GM23338 (cell line): Measurements from ENCODE around the gene PLA2R1. TPM values are rescaled to one million over a fixed set of nuclear protein-coding genes. Genes with fewer than 3 reads are reported as not detected.

Experiments
- ATAC-seq: fragments of 200-7000 bp; cut with Tn5 transposase; 3 replicates; pipeline ENCODE4 v1.9.1; 2020
- DNase-seq: peaks from one replicate; pipeline ENCODE4 v3.0.0-alpha.2; 2015; ENCODE audit warnings: low spot score
- H2AFZ ChIP-seq: fragments of 200-600 bp; sonication (generic); 2 replicates; pipeline ENCODE4 v1.8.0; 2016; ENCODE audit warnings: antibody characterized with exemption, mild to moderate bottlenecking, moderate library complexity
- H3F3A ChIP-seq: fragments of 200-600 bp; sonication (generic); replicated peaks from 2 replicates; pipeline ENCODE4 v1.8.0; 2017; ENCODE audit warnings: antibody characterized with exemption, mixed run types, low read depth
- H3K27ac ChIP-seq: fragments of 200-600 bp; sonication (generic); 2 replicates; pipeline ENCODE4 v1.6.1; 2016; ENCODE audit warnings: low read depth
- H3K27me3 ChIP-seq: fragments of 200-600 bp; sonication (generic); 2 replicates; pipeline ENCODE4 v1.8.0; 2016; ENCODE audit warnings: mild to moderate bottlenecking, mixed run types, moderate library complexity; ENCODE audit not compliant: insufficient read depth
- H3K36me3 ChIP-seq: fragments of 200-600 bp; sonication (generic); 2 replicates; pipeline ENCODE4 v1.8.0; 2016; ENCODE audit warnings: mild to moderate bottlenecking; ENCODE audit not compliant: insufficient read depth
- H3K4me1 ChIP-seq: fragments of 200-600 bp; sonication (generic); 2 replicates; pipeline ENCODE4 v1.8.0; 2016; ENCODE audit warnings: mild to moderate bottlenecking, moderate library complexity; ENCODE audit not compliant: insufficient read depth
- H3K4me2 ChIP-seq: fragments of 200-600 bp; sonication (generic); 2 replicates; pipeline ENCODE4 v1.7.1; 2017; ENCODE audit warnings: mixed run types
- H3K4me3 ChIP-seq: fragments of 200-600 bp; sonication (generic); 2 replicates; pipeline ENCODE4 v1.6.1; 2016; ENCODE audit warnings: mixed run types
- H3K79me2 ChIP-seq: fragments of 200-600 bp; sonication (generic); replicated peaks from 2 replicates; pipeline ENCODE4 v1.8.0; 2017; ENCODE audit warnings: mild to moderate bottlenecking; ENCODE audit not compliant: insufficient read depth
- H3K9me2 ChIP-seq: fragments of 200-600 bp; sonication (generic); 2 replicates; pipeline ENCODE4 v1.8.0; 2017; ENCODE audit not compliant: insufficient read depth
- H4K20me1 ChIP-seq: fragments of 200-600 bp; sonication (generic); replicated peaks from 2 replicates; pipeline ENCODE4 v1.8.0; 2017; ENCODE audit warnings: mild to moderate bottlenecking; ENCODE audit not compliant: insufficient read depth
- H3K27ac Mint-ChIP-seq: 2 replicates; pipeline ENCODE4 v1.8.0; 2020; ENCODE audit warnings: inconsistent platforms, mild to moderate bottlenecking, moderate library complexity, mixed read lengths
- H3K27me3 Mint-ChIP-seq: 3 replicates; pipeline ENCODE4 v1.8.0; 2022; ENCODE audit warnings: low read depth, mild to moderate bottlenecking, moderate library complexity, mixed read lengths, inconsistent platforms; ENCODE audit not compliant: insufficient read depth, poor library complexity
- H3K36me3 Mint-ChIP-seq: 3 replicates; pipeline ENCODE4 v1.8.0; 2021; ENCODE audit warnings: low read depth, mild to moderate bottlenecking, inconsistent platforms, moderate library complexity, mixed read lengths
- H3K4me1 Mint-ChIP-seq: 3 replicates; pipeline ENCODE4 v1.8.0; 2020; ENCODE audit warnings: mild to moderate bottlenecking, inconsistent platforms, mixed read lengths
- H3K4me3 Mint-ChIP-seq: 3 replicates; pipeline ENCODE4 v1.8.0; 2021; ENCODE audit warnings: moderate library complexity, mild to moderate bottlenecking, inconsistent platforms, mixed read lengths
- H3K9me3 Mint-ChIP-seq: 3 replicates; pipeline ENCODE4 v1.8.0; 2020; ENCODE audit warnings: moderate library complexity, mild to moderate bottlenecking, inconsistent platforms, mixed read lengths
- JUNB ChIP-seq: IDR thresholded peaks from one replicate; pipeline ENCODE4 v1.6.1; 2016; ENCODE audit warnings: antibody characterized with exemption; ENCODE audit not compliant: unreplicated experiment
- polyA plus RNA-seq: library from polyadenylated mRNA; unstranded; fragments of >200 nt; fragmentation: Nextera tagmentation; extraction: Ambion mirVana; gene quantifications from 2 replicates; pipeline ENCODE4 v1.2.1, GENCODE V29; 2016
- total RNA-seq: library from RNA; depleted of rRNA; stranded (reverse); fragments of >200 nt; shearing (Covaris generic); gene quantifications from 2 replicates; pipeline ENCODE4 v1.2.3, GENCODE V29; 2014
- TF ChIP-seq, protein P1 (sequence below): fragments of 250-450 bp; sonication (Bioruptor Pico); IDR thresholded peaks from 2 replicates; pipeline ENCODE4 v1.5.0; 2020; ENCODE audit warnings: mild to moderate bottlenecking, moderate library complexity
- TF ChIP-seq, protein P2 (sequence below): IDR thresholded peaks from 2 replicates; pipeline ENCODE4 v1.6.1; 2016; ENCODE audit warnings: antibody characterized with exemption
- TF ChIP-seq, protein P3 (sequence below), 2 experiments: fragments of 200-600 bp in 1 of 2; sonication (generic) in 1 of 2; conservative IDR thresholded peaks; 2 replicates each; pipeline versions ENCODE4 v1.5.1 to v1.6.1; 2016 to 2017; ENCODE audit warnings: antibody characterized with exemption in 2 of 2, low read depth in 2 of 2, mild to moderate bottlenecking in 2 of 2, moderate library complexity in 1 of 2
- TF ChIP-seq, protein P4 (sequence below): IDR thresholded peaks from one replicate; pipeline ENCODE4 v1.6.1; 2018; ENCODE audit warnings: antibody characterized with exemption; ENCODE audit not compliant: unreplicated experiment

Gene PLA2R1
- total and polyA plus RNA-seq, 2 experiments from 2014 or later = 0.57 to 1.2 TPM

DNA sequence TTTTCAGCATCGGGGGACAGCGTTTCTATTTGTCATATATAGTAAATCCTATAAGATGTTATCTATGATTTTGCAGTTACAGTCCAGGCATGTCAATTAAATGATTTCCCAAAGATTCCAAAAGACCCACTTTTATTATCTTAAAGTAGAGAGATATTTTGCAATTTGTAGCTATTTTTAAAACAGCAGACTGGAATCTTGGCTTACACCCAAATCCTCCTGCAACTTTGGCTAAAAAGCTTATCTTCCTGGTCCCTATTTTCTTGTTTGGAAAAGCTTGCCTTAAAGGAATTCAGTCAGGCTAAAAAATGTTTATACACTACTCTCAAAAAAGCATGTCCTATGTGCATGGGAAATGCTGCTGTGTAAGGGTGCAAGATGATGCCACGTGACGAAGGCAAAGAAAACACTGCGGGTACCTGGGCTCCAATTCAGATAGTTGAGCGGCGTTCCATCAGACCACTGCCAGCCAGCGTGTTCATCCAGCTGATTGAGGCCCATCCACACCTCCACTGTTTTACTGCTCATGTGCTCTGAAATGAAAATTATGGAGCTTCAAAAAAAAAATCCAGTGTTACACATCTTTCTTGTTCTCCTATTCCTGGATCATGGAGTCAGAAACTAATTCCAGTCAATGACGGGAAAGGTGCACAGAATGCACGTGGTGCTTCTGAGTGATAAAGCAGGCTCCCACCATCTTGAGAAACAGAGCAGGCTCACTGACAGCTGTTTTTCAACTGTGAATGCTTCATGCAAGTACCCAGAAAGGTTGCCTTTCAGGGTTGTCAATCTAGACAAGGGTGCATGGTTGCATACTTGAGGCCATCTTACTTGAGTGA lies 33.8 kb downstream of the PLA2R1 start:
- H3K27me3 Mint-ChIP-seq = peaks cover 1% of the 10 kb centered on the region
- Histone ChIP-seq H3K4me1 (no peaks in the 10 kb centered on the region), H3K27ac (no peak overlapping the region), H3K9me2 (no peaks in the 10 kb centered on the region), H3F3A (no peaks in the 10 kb centered on the region), H3K4me2 (no peak overlapping the region), H4K20me1 (no peaks in the 10 kb centered on the region), H2AFZ (no peak overlapping the region), H3K36me3 (no peaks in the 10 kb centered on the region), H3K79me2 (no peaks in the 10 kb centered on the region), H3K4me3 (no peak overlapping the region), H3K27me3 (no peaks in the 10 kb centered on the region)
- DNase-seq = no peak
- no peaks in the 10 kb centered on the region for H3K9me3 Mint-ChIP-seq
- H3K4me1 Mint-ChIP-seq = no peaks in the 10 kb centered on the region
- ATAC-seq = no peak
- H3K27ac Mint-ChIP-seq = no peak overlapping the region
- H3K4me3 Mint-ChIP-seq = no peak overlapping the region
- no peak for TF ChIP-seq JUNB
- no peaks in the 10 kb centered on the region; the same call in 2 of the 3 replicates for H3K36me3 Mint-ChIP-seq

DNA sequence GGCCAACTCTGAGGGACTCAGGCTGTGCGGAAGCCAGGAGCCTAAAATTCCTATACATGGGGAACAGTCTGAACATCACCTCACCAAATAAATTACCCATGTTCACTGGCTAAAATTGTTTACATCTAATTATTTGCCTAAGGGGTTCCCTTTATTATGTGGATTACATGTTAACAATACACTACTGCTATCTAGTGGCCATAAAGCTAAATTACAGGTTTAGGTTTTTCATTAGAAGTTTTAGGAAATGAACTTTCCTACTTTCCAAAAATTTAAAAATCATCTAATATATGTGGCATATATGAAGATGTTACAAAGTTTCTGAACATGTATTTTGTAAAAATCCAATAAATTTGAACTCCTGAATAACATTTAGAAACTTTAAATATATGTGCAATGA lies 40.3 kb downstream of the PLA2R1 start:
- Mint-ChIP-seq H3K27ac (no peak overlapping the region), H3K27me3 (peaks cover 1% of the 10 kb centered on the region), H3K9me3 (peaks cover 6% of the 10 kb centered on the region; the same call in 2 of the 3 replicates), H3K36me3 (peaks cover 2% of the 10 kb centered on the region; the same call in 1 of the 3 replicates), H3K4me1 (no peaks in the 10 kb centered on the region), H3K4me3 (no peak overlapping the region)
- no peak overlapping the region for H3K4me2 ChIP-seq
- no peaks in the 10 kb centered on the region for H3K36me3 ChIP-seq
- no peak overlapping the region for H3K4me3 ChIP-seq
- no peaks in the 10 kb centered on the region for H4K20me1 ChIP-seq
- H3K79me2 ChIP-seq = no peaks in the 10 kb centered on the region
- no peaks in the 10 kb centered on the region for H3K4me1 ChIP-seq
- H3F3A ChIP-seq = no peaks in the 10 kb centered on the region
- TF ChIP-seq, protein P1, sequence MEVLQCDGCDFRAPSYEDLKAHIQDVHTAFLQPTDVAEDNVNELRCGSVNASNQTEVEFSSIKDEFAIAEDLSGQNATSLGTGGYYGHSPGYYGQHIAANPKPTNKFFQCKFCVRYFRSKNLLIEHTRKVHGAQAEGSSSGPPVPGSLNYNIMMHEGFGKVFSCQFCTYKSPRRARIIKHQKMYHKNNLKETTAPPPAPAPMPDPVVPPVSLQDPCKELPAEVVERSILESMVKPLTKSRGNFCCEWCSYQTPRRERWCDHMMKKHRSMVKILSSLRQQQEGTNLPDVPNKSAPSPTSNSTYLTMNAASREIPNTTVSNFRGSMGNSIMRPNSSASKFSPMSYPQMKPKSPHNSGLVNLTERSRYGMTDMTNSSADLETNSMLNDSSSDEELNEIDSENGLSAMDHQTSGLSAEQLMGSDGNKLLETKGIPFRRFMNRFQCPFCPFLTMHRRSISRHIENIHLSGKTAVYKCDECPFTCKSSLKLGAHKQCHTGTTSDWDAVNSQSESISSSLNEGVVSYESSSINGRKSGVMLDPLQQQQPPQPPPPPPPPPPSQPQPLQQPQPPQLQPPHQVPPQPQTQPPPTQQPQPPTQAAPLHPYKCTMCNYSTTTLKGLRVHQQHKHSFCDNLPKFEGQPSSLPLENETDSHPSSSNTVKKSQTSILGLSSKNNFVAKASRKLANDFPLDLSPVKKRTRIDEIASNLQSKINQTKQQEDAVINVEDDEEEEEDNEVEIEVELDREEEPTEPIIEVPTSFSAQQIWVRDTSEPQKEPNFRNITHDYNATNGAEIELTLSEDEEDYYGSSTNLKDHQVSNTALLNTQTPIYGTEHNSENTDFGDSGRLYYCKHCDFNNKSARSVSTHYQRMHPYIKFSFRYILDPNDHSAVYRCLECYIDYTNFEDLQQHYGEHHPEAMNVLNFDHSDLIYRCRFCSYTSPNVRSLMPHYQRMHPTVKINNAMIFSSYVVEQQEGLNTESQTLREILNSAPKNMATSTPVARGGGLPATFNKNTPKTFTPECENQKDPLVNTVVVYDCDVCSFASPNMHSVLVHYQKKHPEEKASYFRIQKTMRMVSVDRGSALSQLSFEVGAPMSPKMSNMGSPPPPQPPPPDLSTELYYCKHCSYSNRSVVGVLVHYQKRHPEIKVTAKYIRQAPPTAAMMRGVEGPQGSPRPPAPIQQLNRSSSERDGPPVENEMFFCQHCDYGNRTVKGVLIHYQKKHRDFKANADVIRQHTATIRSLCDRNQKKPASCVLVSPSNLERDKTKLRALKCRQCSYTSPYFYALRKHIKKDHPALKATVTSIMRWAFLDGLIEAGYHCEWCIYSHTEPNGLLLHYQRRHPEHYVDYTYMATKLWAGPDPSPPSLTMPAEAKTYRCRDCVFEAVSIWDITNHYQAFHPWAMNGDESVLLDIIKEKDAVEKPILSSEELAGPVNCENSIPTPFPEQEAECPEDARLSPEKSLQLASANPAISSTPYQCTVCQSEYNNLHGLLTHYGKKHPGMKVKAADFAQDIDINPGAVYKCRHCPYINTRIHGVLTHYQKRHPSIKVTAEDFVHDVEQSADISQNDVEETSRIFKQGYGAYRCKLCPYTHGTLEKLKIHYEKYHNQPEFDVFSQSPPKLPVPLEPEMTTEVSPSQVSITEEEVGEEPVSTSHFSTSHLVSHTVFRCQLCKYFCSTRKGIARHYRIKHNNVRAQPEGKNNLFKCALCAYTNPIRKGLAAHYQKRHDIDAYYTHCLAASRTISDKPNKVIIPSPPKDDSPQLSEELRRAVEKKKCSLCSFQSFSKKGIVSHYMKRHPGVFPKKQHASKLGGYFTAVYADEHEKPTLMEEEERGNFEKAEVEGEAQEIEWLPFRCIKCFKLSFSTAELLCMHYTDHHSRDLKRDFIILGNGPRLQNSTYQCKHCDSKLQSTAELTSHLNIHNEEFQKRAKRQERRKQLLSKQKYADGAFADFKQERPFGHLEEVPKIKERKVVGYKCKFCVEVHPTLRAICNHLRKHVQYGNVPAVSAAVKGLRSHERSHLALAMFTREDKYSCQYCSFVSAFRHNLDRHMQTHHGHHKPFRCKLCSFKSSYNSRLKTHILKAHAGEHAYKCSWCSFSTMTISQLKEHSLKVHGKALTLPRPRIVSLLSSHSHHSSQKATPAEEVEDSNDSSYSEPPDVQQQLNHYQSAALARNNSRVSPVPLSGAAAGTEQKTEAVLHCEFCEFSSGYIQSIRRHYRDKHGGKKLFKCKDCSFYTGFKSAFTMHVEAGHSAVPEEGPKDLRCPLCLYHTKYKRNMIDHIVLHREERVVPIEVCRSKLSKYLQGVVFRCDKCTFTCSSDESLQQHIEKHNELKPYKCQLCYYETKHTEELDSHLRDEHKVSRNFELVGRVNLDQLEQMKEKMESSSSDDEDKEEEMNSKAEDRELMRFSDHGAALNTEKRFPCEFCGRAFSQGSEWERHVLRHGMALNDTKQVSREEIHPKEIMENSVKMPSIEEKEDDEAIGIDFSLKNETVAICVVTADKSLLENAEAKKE (CRISPR knock-in tag) = no peak
- TF ChIP-seq, protein P2, sequence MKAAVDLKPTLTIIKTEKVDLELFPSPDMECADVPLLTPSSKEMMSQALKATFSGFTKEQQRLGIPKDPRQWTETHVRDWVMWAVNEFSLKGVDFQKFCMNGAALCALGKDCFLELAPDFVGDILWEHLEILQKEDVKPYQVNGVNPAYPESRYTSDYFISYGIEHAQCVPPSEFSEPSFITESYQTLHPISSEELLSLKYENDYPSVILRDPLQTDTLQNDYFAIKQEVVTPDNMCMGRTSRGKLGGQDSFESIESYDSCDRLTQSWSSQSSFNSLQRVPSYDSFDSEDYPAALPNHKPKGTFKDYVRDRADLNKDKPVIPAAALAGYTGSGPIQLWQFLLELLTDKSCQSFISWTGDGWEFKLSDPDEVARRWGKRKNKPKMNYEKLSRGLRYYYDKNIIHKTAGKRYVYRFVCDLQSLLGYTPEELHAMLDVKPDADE = no peak
- TF ChIP-seq, protein P3, sequence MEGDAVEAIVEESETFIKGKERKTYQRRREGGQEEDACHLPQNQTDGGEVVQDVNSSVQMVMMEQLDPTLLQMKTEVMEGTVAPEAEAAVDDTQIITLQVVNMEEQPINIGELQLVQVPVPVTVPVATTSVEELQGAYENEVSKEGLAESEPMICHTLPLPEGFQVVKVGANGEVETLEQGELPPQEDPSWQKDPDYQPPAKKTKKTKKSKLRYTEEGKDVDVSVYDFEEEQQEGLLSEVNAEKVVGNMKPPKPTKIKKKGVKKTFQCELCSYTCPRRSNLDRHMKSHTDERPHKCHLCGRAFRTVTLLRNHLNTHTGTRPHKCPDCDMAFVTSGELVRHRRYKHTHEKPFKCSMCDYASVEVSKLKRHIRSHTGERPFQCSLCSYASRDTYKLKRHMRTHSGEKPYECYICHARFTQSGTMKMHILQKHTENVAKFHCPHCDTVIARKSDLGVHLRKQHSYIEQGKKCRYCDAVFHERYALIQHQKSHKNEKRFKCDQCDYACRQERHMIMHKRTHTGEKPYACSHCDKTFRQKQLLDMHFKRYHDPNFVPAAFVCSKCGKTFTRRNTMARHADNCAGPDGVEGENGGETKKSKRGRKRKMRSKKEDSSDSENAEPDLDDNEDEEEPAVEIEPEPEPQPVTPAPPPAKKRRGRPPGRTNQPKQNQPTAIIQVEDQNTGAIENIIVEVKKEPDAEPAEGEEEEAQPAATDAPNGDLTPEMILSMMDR (conservative IDR thresholded peaks at IDR 0.05; ENCODE audit: low read depth in 2 of 2) = peak in 1 of 2 experiments; percentile 68; a peak in 3 of 4 replicates
- TF ChIP-seq, protein P4, sequence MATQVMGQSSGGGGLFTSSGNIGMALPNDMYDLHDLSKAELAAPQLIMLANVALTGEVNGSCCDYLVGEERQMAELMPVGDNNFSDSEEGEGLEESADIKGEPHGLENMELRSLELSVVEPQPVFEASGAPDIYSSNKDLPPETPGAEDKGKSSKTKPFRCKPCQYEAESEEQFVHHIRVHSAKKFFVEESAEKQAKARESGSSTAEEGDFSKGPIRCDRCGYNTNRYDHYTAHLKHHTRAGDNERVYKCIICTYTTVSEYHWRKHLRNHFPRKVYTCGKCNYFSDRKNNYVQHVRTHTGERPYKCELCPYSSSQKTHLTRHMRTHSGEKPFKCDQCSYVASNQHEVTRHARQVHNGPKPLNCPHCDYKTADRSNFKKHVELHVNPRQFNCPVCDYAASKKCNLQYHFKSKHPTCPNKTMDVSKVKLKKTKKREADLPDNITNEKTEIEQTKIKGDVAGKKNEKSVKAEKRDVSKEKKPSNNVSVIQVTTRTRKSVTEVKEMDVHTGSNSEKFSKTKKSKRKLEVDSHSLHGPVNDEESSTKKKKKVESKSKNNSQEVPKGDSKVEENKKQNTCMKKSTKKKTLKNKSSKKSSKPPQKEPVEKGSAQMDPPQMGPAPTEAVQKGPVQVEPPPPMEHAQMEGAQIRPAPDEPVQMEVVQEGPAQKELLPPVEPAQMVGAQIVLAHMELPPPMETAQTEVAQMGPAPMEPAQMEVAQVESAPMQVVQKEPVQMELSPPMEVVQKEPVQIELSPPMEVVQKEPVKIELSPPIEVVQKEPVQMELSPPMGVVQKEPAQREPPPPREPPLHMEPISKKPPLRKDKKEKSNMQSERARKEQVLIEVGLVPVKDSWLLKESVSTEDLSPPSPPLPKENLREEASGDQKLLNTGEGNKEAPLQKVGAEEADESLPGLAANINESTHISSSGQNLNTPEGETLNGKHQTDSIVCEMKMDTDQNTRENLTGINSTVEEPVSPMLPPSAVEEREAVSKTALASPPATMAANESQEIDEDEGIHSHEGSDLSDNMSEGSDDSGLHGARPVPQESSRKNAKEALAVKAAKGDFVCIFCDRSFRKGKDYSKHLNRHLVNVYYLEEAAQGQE = no peak
- no peaks in the 10 kb centered on the region for H3K27me3 ChIP-seq
- no peaks in the 10 kb centered on the region for H3K9me2 ChIP-seq
- ATAC-seq = no peak
- H3K27ac ChIP-seq = no peak overlapping the region
- no peak overlapping the region for H2AFZ ChIP-seq
- peak; percentile 59 for DNase-seq
